GM21367 (cell line): Measurements from ENCODE around the gene PRKRA.
"Not testable (repeated sequence)": the region's sequence is repeated elsewhere in the genome, so short reads cannot be mapped to it uniquely, and the experiment has no call there.

Experiments used
- ATAC-seq: cut with Tn5 transposase; IDR thresholded peaks from one replicate; pipeline ENCODE4 v1.9.1; 2021; ENCODE audit not compliant: unreplicated experiment

PRKRA gene

GRCh38 chr2:178450774-178451525 is at the start of gene PRKRA, which contains the start of gene PJVK:
TSS of gene PRKRA (minus strand) at chr2:178451175. CDS start at chr2:178451030, 145 bp downstream.
TSS of gene PJVK (plus strand) at chr2:178451378. CDS start at chr2:178453410, 2,032 bp downstream.
- ATAC-seq: peak; percentile 82

DNA sequence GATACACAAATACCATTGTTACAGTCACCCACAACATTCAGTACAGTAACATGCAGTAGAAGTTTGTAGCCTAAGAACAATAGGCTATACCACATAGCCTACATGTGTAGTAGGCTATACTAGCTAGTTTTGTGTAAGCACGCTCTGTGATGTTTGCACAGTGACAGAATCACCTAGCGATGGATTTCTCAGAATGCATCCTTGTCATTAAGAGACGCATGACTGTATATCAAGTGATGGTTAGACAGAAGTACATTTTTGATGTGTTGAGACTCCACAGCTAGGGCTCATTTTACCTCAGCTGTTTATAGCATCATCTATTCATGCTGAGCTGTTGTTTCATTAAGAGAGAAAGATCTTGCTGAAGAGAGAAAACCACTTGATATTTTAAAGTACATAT is 48.7 kb upstream of the PRKRA start:
- ATAC-seq: no peak

- peak; percentile 92 for ATAC-seq
These were observed 47.2 kb upstream of the PRKRA start for GRCh38 chr2:178498137-178498536.

GRCh38 chr2:178496049-178496448 is 45.1 kb upstream of the PRKRA start:
- ATAC-seq: no peak

- no peak for ATAC-seq
These were observed 40.6 kb upstream of the PRKRA start for GRCh38 chr2:178491612-178492011.

DNA sequence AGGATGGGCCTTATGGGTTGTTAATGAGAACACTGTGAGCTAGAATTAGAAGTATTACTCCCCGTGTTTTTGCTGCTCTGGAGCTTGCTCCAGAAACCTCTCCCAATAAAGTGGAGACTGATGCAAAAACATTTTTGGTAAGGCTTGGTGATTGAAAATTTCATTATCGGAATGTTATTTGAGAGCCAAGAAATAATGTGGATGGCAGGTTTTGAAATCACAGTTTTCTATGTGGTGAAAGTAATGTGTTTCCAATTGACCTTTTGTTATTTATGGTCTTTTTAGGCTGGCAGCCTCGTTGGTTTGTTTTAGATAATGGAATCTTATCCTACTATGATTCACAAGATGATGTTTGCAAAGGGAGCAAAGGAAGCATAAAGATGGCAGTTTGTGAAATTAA is 34.4 kb upstream of the PRKRA start:
- no peak for ATAC-seq

- no peak for ATAC-seq
These were observed 33.5 kb upstream of the PRKRA start for GRCh38 chr2:178484245-178485041.

DNA sequence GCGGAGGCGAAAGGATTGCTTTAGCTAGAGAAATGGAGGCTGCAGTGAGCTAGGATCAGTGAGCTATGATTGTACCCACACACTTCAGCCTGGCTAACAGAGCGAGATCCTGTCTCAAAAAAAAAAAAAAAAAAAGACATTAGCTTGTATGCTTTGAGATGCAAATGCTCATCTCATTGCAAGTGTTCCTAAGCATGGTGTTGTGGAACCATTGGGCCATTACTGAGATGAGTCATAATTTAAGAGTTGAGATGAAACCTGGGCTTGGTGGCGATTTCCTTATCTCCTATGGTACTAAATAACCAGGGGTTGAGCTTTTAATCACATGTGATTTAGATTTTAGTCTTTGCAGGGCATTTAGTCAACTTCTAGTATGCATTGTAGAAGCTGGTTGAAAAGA is 31.5 kb upstream of the PRKRA start:
- peak; percentile 30 for ATAC-seq

GRCh38 chr2:178480227-178481181 is 29.5 kb upstream of the PRKRA start, which contains the start of gene PLEKHA3:
TSS of gene PLEKHA3 (plus strand) at chr2:178480457. CDS start at chr2:178480870, 413 bp downstream.
- ATAC-seq: peak; percentile 63

DNA sequence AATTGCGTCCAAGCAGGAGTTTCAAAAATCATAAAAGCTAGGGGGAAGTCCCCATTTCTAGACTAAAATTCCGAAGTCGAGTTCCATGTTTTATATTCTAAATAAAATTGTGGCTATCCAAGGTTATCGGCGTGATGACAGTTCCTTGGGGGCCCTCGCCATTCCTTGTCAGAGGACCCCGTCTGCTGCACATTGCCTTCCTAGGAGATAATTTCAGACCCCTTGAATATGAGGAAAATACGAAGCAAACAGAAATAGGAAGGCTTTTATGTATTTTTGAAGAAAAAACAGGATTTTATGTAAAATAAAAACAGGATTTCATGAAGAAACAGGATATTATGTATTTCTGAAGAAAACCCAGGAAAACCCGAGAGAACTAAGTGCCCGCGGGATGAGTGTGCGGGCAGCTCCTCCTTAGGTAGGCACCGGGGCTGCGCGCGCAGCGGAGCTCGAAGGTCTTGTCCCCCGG is 28.8 kb upstream of the PRKRA start:
- no peak for ATAC-seq

DNA sequence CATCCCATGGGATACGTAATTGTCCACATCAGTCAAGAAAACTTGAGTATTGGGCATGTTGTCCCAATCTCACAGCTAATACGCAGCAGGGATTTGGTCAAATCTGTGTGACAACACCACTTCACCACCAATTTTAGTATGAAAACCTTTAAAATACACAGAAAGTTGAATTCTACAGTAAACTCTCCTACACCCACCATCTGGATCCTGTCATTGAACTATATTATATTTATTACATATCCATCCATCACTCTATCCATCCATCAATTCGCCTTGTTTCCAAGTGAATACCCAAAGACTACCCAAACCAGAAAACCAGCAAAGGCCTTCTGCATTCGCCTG is 28.3 kb upstream of the PRKRA start:
- no peak for ATAC-seq

DNA sequence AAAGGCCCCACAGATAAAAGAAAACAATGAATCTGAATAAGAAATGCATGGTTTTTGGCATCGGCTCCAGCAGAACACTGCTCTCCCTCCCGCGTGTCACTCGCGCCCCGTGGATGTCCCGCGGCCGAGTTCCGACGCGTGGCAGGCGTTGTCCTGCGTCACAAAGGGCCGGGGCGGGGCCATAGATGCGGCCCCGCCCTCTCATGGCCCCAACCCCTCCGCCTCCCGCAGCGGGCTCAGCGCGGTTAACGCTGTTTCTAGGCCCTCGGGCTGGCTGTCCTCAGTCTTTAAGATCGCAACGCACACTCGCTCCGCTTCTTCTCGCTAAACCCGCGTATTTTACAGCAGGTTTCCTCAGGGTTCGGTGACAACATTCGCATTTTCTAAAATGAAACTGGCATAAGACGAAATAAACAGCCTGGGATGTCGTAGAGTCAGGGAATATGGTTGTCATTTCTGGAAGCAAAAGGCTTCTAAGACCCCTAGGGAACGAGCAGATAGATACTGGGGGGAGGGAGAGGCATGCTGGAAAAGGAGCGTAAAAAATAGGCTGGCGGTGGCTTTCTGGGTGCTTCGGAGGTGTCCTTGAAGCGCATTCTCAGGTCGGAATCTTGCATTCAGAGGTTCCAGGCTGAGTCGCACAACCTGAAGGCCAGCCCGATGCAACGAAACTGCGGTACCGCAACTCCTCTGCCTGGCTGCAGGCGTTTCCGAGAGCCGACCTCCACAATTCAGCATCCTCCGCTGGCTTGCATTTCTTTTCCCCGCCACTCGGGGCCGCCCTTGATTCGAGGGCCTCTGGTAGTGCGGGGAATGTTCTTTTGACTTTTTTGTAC is 27.7 kb upstream of the PRKRA start, which contains the start of gene FKBP7:
Gene FKBP7, minus strand, starts transcription at position 162 of the 836 bp plus-strand sequence. Its CDS starts 101 bp downstream, at position 61.
- ATAC-seq: peak; percentile 37

GRCh38 chr2:178478130-178478438 is 27.1 kb upstream of the PRKRA start:
- ATAC-seq: no peak

DNA sequence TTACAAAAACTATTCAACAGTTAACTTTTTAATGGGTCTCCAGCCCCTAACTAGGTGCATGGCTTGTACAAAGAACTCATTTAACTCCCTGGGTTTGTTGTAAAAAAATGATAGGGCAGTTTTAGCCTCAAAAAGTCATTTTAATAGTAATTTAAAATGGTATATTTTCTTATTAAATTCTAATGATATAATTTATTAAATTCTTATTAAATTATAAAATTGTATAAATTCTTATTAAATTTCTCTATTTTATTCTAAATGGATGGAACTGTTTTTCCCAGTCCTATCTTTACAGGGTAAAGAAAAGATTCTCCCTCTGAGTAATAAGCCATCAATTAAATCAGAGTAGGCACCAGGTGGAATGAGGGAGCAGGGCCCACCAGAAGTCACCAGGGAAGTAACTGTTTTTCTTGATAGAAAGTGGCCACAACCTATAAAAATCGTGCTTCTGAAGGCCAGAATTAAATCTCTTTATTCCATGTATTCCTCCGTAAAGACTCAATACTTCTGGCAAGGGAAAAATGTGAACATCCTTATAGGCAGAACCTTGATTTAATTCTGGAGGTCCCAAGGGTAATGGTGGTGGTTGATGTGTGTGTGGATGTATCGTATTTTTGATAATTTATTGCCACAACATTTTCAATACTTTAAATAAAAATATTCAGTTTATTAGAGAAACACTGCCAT is 26.6 kb upstream of the PRKRA start:
- no peak for ATAC-seq

DNA sequence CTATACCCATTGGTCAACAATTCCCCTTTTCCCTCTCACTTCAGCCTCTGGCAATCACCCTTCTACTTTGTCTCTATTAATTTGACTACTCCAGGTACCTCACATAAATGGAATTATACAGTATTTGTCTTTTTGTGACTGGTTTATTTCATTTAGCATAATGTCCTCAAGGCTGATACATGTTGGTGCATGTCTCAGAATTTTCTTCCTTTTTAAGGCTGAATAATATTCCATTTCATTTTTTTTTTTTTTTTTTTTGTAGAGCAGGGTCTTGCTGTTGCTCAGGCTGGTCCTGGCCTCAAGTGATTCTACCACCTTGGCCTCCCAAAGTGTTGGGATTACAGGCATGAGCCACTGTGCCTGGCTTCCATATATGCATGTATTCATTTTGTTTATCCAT is 25.5 kb upstream of the PRKRA start:
- ATAC-seq: no peak

- ATAC-seq: no peak
These were observed 23.6 kb upstream of the PRKRA start for GRCh38 chr2:178474560-178474959.

GRCh38 chr2:178473931-178474330 is 23.0 kb upstream of the PRKRA start:
- no peak for ATAC-seq

GRCh38 chr2:178473373-178473772 is 22.4 kb upstream of the PRKRA start:
- ATAC-seq: no peak

GRCh38 chr2:178471313-178471712 is 20.3 kb upstream of the PRKRA start:
- ATAC-seq: not testable (repeated sequence)
